Natural killer cell (primary cell): Measurements from ENCODE around the gene ACTL6B. TPM values are rescaled to one million over a fixed set of nuclear protein-coding genes. Genes with fewer than 3 reads are reported as not detected.
"Not testable (repeated sequence)": the region's sequence is repeated elsewhere in the genome, so short reads cannot be mapped to it uniquely, and the experiment has no call there.

Source experiments
- ATAC-seq, 3 donors: fragments of 150-1000 bp in 2 of 3; fragments of 200-7000 bp in 1 of 3; cut with Tn5 transposase; 1 replicate in 1 of 3; 2 replicates in 2 of 3; pipeline ENCODE4 v1.10.0; 2021; ENCODE audit warnings: mild to moderate bottlenecking in 2 of 3, moderate library complexity in 2 of 3
- DNase-seq, 2 donors: peaks; one replicate each; pipeline versions ENCODE4 v3.0.0 to v3.0.0-alpha.2; 2013 to 2021; ENCODE audit warnings: mixed read lengths in 1 of 2
- H3K27ac ChIP-seq: one replicate; pipeline ENCODE4 v1.5.1; 2013; ENCODE audit warnings: mild to moderate bottlenecking, low read length
- H3K27me3 ChIP-seq: one replicate; pipeline ENCODE4 v1.6.1; 2013; ENCODE audit warnings: low read length; ENCODE audit not compliant: control insufficient read depth, insufficient read depth
- H3K36me3 ChIP-seq: one replicate; pipeline ENCODE4 v1.6.1; 2013; ENCODE audit warnings: low read length; ENCODE audit not compliant: control insufficient read depth, insufficient read depth
- H3K4me1 ChIP-seq: one replicate; pipeline ENCODE4 v1.6.1; 2013; ENCODE audit warnings: low read length; ENCODE audit not compliant: control insufficient read depth, insufficient read depth
- H3K4me3 ChIP-seq: one replicate; pipeline ENCODE4 v1.5.1; 2013; ENCODE audit warnings: low read length
- H3K9me3 ChIP-seq: one replicate; pipeline ENCODE4 v1.6.1; 2013; ENCODE audit warnings: low read length; ENCODE audit not compliant: control insufficient read depth, insufficient read depth
- H3K27ac Mint-ChIP-seq, 2 donors: one replicate each; pipeline ENCODE4 v1.8.0; 2022; ENCODE audit warnings: mild to moderate bottlenecking in 2 of 2, mixed read lengths in 2 of 2, moderate library complexity in 1 of 2
- H3K27me3 Mint-ChIP-seq, 2 donors: one replicate each; pipeline ENCODE4 v1.8.0; 2022; ENCODE audit warnings: low read depth in 2 of 2, mixed read lengths in 2 of 2
- H3K36me3 Mint-ChIP-seq: one replicate; pipeline ENCODE4 v1.8.0; 2022; ENCODE audit warnings: mixed read lengths
- H3K4me1 Mint-ChIP-seq, 2 donors: one replicate each; pipeline ENCODE4 v1.8.0; 2022; ENCODE audit warnings: mixed read lengths in 2 of 2
- H3K4me3 Mint-ChIP-seq: one replicate; pipeline ENCODE4 v1.8.0; 2022; ENCODE audit warnings: mild to moderate bottlenecking, moderate library complexity, mixed read lengths
- H3K9me3 Mint-ChIP-seq, 2 donors: one replicate each; pipeline ENCODE4 v1.8.0; 2022; ENCODE audit warnings: mixed read lengths in 2 of 2
- WGBS: methylation state at CpG from one replicate; pipeline ENCODE4 v1.1.7; 2013; ENCODE audit warnings: missing lambda C conversion rate; ENCODE audit not compliant: insufficient coverage; 5-methylcytosine and 5-hydroxymethylcytosine counted together
- intact Hi-C: fragments of 100-400 bp; cut with micrococcal nuclease; formaldehyde crosslinking; loops from one replicate; pipeline ENCODE4 v1.14.2; 2022
- total RNA-seq, 4 donors: library from RNA; stranded (reverse); fragments of 120-200 nt in 1 of 4; gene quantifications; one replicate each; pipeline versions ENCODE4 v1.2.3 to v1.2.4, GENCODE V29; 2013 to 2022
- TF ChIP-seq, protein P1 (sequence below): fragments of 200-600 bp; IDR thresholded peaks from one replicate; pipeline ENCODE4 v1.8.0; 2022; ENCODE audit warnings: antibody characterized with exemption

The ACTL6B gene
- not detected for total RNA-seq
- not detected for total RNA-seq (2013)

GRCh38 chr7:100655908-100656674, at the start of gene ACTL6B:
TSS of gene ACTL6B (minus strand) at chr7:100656448. CDS start at chr7:100656354, 94 bp downstream.
- H3K4me1 ChIP-seq, result peaks cover 6% of the 10 kb centered on the region
- Mint-ChIP-seq H3K27ac (no peak within 1 kb of the TSS), H3K27me3 (peaks cover 30 to 33% of the 10 kb centered on the region in 2 donors), H3K4me3 (no peak within 1 kb of the TSS), H3K9me3 (no peaks in the 10 kb centered on the region), H3K36me3 (no peaks in the 10 kb centered on the region), H3K4me1 (no peaks in the 10 kb centered on the region)
- intact Hi-C loops, result no loop called here
- H3K36me3 ChIP-seq, result no peaks in the 10 kb centered on the region
- H3K27ac ChIP-seq, result no peak within 1 kb of the TSS
- peak; percentile 61 to 63 for DNase-seq
- no peak within 1 kb of the TSS for H3K4me3 ChIP-seq
- WGBS, result 15% methylated on average over 63 of the region's 63 CpGs
- H3K27me3 ChIP-seq, result peaks cover 29% of the 10 kb centered on the region
- TF ChIP-seq, protein P1, sequence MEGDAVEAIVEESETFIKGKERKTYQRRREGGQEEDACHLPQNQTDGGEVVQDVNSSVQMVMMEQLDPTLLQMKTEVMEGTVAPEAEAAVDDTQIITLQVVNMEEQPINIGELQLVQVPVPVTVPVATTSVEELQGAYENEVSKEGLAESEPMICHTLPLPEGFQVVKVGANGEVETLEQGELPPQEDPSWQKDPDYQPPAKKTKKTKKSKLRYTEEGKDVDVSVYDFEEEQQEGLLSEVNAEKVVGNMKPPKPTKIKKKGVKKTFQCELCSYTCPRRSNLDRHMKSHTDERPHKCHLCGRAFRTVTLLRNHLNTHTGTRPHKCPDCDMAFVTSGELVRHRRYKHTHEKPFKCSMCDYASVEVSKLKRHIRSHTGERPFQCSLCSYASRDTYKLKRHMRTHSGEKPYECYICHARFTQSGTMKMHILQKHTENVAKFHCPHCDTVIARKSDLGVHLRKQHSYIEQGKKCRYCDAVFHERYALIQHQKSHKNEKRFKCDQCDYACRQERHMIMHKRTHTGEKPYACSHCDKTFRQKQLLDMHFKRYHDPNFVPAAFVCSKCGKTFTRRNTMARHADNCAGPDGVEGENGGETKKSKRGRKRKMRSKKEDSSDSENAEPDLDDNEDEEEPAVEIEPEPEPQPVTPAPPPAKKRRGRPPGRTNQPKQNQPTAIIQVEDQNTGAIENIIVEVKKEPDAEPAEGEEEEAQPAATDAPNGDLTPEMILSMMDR, result no peak
- H3K9me3 ChIP-seq, result no peaks in the 10 kb centered on the region
- ATAC-seq, result peak; percentile 68 to 97 (median 93)

DNA sequence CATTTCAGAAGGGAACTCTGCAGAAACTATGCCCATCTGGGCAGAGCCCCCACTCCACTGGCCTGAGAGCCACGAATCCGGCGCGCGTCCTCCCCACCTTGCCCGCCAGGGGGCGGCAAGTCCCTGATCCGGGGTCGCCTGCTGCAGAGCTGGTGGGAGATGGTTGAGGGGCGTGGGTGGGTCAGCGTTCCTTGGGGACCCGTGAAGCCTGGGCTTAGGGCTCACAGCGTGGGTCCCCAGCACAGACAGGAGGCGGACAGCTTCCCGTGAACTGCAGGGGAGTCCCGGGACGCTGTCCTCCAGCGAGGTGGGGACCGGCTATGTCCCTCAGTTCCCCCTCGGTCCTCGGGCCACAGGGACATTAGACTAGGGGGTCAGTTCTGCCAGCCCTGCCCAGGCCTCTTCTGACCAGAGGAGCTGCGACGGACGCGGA, 49.1 kb upstream of the ACTL6B start:
- ATAC-seq (peak; percentile 57 to 77 (median 61)), DNase-seq (peak; percentile 81 to 84)
- TF ChIP-seq, protein P1, result peak; percentile 99
- peaks cover 0 to 5% of the 10 kb centered on the region in 2 donors for H3K27me3 Mint-ChIP-seq
- no peaks in the 10 kb centered on the region for H3K27me3 ChIP-seq
- peak overlapping the region; percentile 86 for H3K4me3 ChIP-seq
- peaks cover 16% of the 10 kb centered on the region for H3K4me1 ChIP-seq
- H3K9me3 Mint-ChIP-seq, result no peaks in the 10 kb centered on the region
- H3K27ac ChIP-seq, result peak overlapping the region; percentile 86
- peaks cover 6 to 21% of the 10 kb centered on the region in 2 donors for H3K4me1 Mint-ChIP-seq
- peak overlapping the region; percentile 98 for H3K4me3 Mint-ChIP-seq
- no peaks in the 10 kb centered on the region for H3K36me3 Mint-ChIP-seq
- WGBS, result under 1% methylated on average over 25 of the region's 25 CpGs
- intact Hi-C loops, result loop anchor here (1.0 to 2.0 kb wide), 2 partner anchors 20 to 145 kb away; no protein-coding TSS in a partner anchor
- peak overlapping the region; percentile 89 to 97 for H3K27ac Mint-ChIP-seq
- H3K9me3 ChIP-seq, result no peaks in the 10 kb centered on the region
- H3K36me3 ChIP-seq, result no peaks in the 10 kb centered on the region

GRCh38 chr7:100701089-100701488, 44.8 kb upstream of the ACTL6B start:
- H3K27me3 ChIP-seq, H3K9me3 ChIP-seq, H3K9me3 Mint-ChIP-seq, H3K4me3 Mint-ChIP-seq, H3K27me3 Mint-ChIP-seq, H3K4me3 ChIP-seq, H3K27ac Mint-ChIP-seq, H3K36me3 Mint-ChIP-seq, intact Hi-C loops, ATAC-seq, H3K4me1 Mint-ChIP-seq, DNase-seq, H3K4me1 ChIP-seq, H3K36me3 ChIP-seq, H3K27ac ChIP-seq: not testable (repeated sequence)
- 82% methylated on average over 3 of the region's 3 CpGs for WGBS

GRCh38 chr7:100699018-100699417, 42.8 kb upstream of the ACTL6B start:
- no peaks in the 10 kb centered on the region for H3K4me1 Mint-ChIP-seq
- H3K27ac ChIP-seq, result no peak overlapping the region
- no peak overlapping the region for H3K27ac Mint-ChIP-seq
- H3K27me3 ChIP-seq, result no peaks in the 10 kb centered on the region
- TF ChIP-seq, protein P1, result no peak
- H3K36me3 ChIP-seq, result no peaks in the 10 kb centered on the region
- H3K36me3 Mint-ChIP-seq, result no peaks in the 10 kb centered on the region
- 89% methylated on average over 5 of the region's 6 CpGs for WGBS
- H3K9me3 ChIP-seq, result no peaks in the 10 kb centered on the region
- no peak for ATAC-seq
- H3K4me3 ChIP-seq, result no peak overlapping the region
- no peak overlapping the region for H3K4me3 Mint-ChIP-seq
- intact Hi-C loops, result loop anchor here (10.0 kb wide), 1 partner anchor 224 kb away; the partner anchor contains the start of gene TSC22D4
- H3K9me3 Mint-ChIP-seq, result no peaks in the 10 kb centered on the region
- peaks cover 0 to 5% of the 10 kb centered on the region in 2 donors for H3K27me3 Mint-ChIP-seq
- no peak for DNase-seq
- peaks cover 9% of the 10 kb centered on the region for H3K4me1 ChIP-seq
